ENCODE results near the gene MAP2K5.

- TF ChIP-seq CTCF (IDR thresholded peaks at IDR 0.05), result no peak
- TF ChIP-seq POLR2A (IDR thresholded peaks at IDR 0.05), result no peak
These were observed 202.8 kb downstream of the MAP2K5 start for GRCh38 chr15:67745073-67746006.
